GM18508 (cell line): ENCODE measurements around the gene SUSD3.
"Not testable (repeated sequence)": the region's sequence is repeated elsewhere in the genome, so short reads cannot be mapped to it uniquely, and the experiment has no call there.

Experiments used
- ATAC-seq: cut with Tn5 transposase; IDR thresholded peaks from one replicate; pipeline ENCODE4 v1.9.1; 2021; ENCODE audit warnings: moderate number of reproducible peaks; ENCODE audit not compliant: insufficient read depth, unreplicated experiment

The SUSD3 gene

GRCh38 chr9:93058355-93059010 lies at the start of gene SUSD3:
SUSD3 (plus strand) TSS chr9:93058701; CDS start chr9:93058743, 42 bp downstream.
- ATAC-seq, result no peak

GRCh38 chr9:93009337-93010015 lies 49.0 kb upstream of the SUSD3 start:
- ATAC-seq, result no peak

GRCh38 chr9:93010056-93010455 lies 48.4 kb upstream of the SUSD3 start:
- ATAC-seq, result no peak

DNA sequence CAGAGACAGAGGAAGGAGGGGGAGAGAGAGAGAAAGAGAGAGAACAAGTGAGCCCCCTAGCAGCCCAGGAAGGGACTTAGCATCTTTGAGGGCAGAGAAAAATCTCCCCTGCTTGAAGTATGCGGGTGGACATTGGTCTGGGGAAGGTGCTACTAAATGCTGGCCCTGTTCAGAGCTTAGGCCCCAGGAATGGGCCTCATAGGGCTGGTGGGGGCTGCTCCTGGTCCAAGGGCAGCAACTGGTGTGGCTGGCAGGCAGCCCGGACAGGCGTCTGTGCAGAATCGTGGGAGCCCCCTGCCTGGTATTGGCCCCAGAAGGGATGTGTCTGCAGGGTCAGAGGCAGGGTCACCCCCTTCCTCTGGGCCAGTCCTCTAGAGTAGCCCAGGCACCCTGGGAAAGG lies 47.8 kb upstream of the SUSD3 start:
- no peak for ATAC-seq

GRCh38 chr9:93011114-93011513 lies 47.4 kb upstream of the SUSD3 start:
- ATAC-seq, result no peak

- no peak for ATAC-seq
Observed at GRCh38 chr9:93012963-93013855, 45.3 kb upstream of the SUSD3 start.

- no peak for ATAC-seq
Observed at GRCh38 chr9:93013856-93014582, 44.5 kb upstream of the SUSD3 start.

- not testable (repeated sequence) for ATAC-seq
Observed at GRCh38 chr9:93015190-93015589, 43.3 kb upstream of the SUSD3 start.

- ATAC-seq, result no peak
Observed at GRCh38 chr9:93017621-93018020, 40.9 kb upstream of the SUSD3 start.

GRCh38 chr9:93020151-93020550 lies 38.4 kb upstream of the SUSD3 start:
- no peak for ATAC-seq

- no peak for ATAC-seq
Observed at GRCh38 chr9:93020771-93021670, 37.5 kb upstream of the SUSD3 start.

GRCh38 chr9:93022066-93022465 lies 36.4 kb upstream of the SUSD3 start:
- ATAC-seq, result no peak

- no peak for ATAC-seq
Observed at GRCh38 chr9:93022721-93023520, 35.6 kb upstream of the SUSD3 start.

DNA sequence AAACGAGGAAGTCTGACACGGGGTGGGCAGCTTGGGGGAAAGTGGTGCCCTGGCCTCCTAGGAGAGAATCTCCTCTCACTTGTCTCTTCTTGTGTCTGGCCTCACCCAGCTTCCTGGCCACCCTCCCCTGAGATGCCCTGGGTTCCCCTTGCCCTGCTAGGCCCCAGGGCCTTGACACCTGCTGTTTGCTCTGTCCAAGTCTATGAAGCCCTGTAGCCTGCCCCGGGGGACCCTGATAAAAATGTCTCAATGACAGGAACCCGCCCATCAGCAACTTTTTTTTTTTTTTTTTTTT lies 35.0 kb upstream of the SUSD3 start:
- no peak for ATAC-seq

GRCh38 chr9:93024646-93024910 lies 33.9 kb upstream of the SUSD3 start:
- ATAC-seq, result no peak

GRCh38 chr9:93024986-93025630 lies 33.4 kb upstream of the SUSD3 start:
- ATAC-seq, result no peak

DNA sequence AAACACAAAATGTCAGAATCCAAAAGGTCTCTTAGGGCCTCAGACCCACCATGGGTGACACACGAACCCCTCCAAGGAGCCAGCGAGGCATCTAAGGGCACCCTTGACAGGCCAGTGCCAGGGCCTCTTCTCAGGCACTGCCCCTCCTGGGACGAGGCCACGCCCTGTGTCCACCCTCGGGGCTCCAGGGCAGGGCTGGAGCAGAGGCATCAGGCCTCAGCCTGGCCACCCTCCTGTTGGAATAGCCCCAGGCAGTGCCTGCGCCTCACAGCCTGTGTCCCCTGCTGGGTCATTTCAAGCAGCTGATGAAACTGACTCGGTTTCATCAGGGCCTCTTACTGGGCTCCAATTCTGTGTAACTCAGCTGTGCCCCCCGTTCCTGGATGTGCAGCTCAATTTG lies 32.8 kb upstream of the SUSD3 start:
- ATAC-seq, result no peak

DNA sequence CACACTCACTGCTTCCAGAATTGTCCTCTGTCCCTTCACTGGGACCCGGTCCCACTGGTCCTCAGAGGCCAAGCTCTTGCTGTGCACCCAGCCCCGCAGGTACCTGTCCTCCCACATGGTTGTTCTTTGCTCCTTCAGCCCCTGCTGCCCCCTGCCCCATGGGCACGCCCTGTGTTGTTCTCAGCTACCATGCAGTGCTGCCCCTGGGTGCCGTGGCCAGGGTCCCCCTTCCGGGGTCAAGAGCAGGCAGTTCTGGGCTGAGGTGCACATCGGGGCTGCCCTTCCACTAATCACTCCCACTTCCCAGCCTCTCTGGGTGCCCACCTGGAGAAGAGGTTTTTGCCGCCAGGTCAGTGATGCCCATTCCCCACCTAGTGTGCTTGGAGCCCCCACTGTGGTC lies 31.9 kb upstream of the SUSD3 start:
- no peak for ATAC-seq

DNA sequence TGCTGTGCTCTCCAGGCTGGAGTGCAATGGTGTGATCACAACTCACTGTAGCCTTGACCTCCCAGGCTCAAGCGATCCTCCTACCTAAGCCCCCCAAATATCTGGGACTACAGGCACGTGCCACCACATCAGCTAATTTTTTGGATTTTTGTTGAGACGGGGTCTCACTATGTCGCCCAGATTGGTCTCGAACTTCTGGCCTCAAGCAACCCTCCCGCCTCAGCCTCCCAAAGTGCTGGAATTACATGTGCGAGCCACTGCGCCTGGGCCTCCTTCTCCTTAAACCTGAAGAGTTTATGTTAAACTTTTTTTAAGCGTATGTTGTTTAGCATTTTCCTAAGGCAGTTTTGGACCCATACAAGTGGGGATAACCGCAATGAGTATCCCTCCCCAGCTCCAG lies 30.8 kb upstream of the SUSD3 start:
- ATAC-seq, result no peak
